Raji (cell line): ENCODE data around the gene TRPV6.

Source experiments
- POLR2A ChIP-seq: IDR thresholded peaks from 2 replicates; pipeline ENCODE4 v1.6.1; 2011; ENCODE audit warnings: low read depth, low read length, control low read depth; ENCODE audit not compliant: insufficient read depth

Gene TRPV6

GRCh38 chr7:142868986-142869415 lies 16.5 kb downstream of the TRPV6 start:
- TF ChIP-seq POLR2A, result no peak

DNA sequence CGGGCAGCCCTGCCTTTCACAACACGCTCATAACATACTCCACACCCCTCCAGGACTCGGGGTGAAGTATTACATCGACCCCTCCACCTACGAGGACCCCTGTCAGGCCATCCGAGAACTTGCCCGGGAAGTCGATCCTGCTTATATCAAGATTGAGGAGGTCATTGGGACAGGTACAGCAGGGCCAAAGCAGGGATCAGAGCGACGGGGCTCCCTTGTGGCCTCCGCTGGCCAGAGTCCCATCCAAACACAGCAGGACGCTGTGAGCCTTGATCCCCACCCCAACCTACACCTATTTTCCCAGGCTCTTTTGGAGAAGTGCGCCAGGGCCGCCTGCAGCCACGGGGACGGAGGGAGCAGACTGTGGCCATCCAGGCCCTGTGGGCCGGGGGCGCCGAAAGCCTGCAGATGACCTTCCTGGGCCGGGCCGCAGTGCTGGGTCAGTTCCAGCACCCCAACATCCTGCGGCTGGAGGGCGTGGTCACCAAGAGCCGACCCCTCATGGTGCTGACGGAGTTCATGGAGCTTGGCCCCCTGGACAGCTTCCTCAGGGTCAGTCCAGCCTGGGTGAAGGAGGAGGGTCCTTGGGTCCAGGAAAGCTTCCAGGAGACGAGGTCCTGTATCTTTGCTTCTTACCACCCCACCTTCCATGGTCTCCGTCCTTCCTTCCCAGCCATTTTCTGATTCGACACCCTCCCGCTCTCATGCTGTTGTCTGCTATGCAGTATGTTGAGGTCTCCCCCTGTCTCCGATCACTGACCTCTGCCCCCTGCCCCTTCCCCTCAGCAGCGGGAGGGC lies 17.2 kb downstream of the TRPV6 start:
- no peak for TF ChIP-seq POLR2A

DNA sequence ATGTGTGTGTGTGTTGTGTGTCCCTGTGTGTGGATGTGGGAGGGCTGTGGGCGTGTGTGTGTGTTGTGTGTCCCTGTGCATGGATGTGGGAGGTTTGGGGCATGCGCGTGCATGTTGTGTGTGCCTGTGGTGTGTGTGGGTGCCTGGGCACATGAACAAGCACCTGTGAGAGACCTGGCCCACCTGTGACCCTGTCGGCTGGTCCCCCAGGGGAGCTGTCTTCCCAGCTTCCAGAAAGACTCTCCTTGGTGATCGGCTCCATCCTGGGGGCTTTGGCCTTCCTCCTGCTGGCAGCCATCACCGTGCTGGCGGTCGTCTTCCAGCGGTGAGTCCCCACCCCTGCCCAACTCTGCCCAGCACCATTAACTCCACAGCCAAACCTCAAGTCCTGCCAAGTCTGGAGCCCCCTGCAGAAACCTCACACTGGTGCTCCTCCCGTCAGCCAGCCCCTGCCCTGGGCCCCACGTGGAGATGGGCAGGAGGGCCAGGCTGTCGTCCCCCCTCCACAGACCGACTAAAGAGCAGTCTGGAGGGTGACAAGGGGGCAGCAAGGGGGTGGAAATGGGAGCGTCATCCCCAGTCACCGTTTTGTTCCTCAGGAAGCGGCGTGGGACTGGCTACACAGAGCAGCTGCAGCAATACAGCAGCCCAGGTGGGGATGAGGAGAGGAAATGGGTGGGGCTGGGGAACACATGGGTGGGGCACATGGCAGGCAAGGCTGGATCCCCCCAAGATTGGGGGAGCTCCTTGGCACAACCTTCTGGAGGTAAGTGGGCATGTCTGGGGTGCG lies 18.0 kb downstream of the TRPV6 start:
- no peak for TF ChIP-seq POLR2A

- TF ChIP-seq POLR2A, result no peak
These were observed 18.5 kb downstream of the TRPV6 start for GRCh38 chr7:142867097-142867378.

DNA sequence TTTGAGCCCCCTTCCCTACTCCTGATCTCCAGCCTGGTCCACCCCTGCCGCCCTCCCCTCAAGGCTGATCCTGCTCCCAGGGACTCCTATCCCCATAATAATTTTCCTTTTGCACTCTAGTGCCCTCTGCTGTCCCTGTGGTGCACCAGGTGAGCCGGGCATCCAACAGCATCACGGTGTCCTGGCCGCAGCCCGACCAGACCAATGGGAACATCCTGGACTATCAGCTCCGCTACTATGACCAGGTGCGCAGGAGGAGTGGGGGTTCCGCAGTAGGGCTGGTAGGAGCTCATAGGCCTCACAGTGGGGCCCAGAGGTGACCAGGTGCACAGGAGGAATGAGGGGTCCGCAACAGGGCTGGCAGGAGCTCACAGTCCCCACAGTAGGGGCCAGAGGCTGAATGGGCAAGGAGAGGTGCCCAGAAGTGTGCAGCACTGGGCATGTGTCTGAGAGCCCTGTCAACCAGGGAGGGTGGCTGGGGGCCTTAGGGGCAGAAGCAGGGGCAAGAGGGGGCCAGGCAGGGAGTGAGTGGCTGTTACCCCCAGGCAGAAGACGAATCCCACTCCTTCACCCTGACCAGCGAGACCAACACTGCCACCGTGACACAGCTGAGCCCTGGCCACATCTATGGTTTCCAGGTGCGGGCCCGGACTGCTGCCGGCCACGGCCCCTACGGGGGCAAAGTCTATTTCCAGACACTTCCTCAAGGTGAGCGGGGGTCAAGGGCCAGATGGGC lies 19.0 kb downstream of the TRPV6 start:
- no peak for TF ChIP-seq POLR2A

DNA sequence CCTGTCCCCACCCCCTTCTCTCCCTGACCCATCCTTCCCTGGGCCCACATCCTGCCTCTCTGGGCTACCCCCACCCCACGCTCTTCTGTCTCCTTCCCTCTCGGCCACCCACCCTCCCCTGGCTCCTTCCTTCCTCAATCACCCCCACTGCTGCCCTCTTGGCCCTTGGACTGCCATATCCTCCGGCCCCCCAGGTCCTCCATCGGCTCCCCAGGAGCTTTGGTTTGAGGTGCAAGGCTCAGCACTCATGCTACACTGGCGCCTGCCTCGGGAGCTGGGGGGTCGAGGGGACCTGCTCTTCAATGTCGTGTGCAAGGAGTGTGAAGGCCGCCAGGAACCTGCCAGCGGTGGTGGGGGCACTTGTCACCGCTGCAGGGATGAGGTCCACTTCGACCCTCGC lies 19.8 kb downstream of the TRPV6 start:
- no peak for TF ChIP-seq POLR2A

- TF ChIP-seq POLR2A, result no peak
These were observed 20.4 kb downstream of the TRPV6 start for GRCh38 chr7:142864980-142865747.

DNA sequence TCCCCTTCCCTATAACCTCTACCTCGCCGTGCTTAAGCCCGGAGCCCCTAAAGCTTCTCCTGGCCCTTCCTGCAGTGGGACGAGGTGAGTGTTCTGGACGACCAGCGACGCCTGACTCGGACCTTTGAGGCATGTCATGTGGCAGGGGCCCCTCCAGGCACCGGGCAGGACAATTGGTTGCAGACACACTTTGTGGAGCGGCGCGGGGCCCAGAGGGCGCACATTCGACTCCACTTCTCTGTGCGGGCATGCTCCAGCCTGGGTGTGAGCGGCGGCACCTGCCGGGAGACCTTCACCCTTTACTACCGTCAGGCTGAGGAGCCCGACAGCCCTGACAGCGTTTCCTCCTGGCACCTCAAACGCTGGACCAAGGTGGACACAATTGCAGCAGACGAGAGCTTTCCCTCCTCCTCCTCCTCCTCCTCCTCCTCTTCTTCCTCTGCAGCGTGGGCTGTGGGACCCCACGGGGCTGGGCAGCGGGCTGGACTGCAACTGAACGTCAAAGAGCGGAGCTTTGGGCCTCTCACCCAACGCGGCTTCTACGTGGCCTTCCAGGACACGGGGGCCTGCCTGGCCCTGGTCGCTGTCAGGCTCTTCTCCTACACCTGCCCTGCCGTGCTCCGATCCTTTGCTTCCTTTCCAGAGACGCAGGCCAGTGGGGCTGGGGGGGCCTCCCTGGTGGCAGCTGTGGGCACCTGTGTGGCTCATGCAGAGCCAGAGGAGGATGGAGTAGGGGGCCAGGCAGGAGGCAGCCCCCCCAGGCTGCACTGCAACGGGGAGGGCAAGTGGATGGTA lies 21.5 kb downstream of the TRPV6 start:
- no peak for TF ChIP-seq POLR2A

GRCh38 chr7:142862786-142863400 lies 22.7 kb downstream of the TRPV6 start:
- no peak for TF ChIP-seq POLR2A

DNA sequence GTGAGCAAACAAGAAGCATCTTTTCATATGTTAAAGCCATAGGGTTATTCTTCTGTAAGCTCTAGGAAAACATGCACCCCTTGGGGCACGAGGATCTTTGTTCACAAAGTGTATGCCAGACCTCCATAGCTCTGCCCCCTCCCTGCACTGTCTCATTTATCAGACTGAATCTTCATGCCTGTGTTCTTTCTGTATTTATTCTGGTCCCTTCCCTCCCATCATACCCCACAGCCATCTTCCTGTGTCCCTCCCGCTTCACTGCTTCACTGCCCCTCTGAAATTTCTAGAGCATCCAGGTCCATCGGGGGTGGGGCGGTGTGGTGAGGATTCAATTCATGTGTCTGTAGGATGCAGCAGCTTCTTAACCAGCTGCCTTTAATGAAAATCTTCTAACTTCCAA lies 23.2 kb downstream of the TRPV6 start:
- no peak for TF ChIP-seq POLR2A

DNA sequence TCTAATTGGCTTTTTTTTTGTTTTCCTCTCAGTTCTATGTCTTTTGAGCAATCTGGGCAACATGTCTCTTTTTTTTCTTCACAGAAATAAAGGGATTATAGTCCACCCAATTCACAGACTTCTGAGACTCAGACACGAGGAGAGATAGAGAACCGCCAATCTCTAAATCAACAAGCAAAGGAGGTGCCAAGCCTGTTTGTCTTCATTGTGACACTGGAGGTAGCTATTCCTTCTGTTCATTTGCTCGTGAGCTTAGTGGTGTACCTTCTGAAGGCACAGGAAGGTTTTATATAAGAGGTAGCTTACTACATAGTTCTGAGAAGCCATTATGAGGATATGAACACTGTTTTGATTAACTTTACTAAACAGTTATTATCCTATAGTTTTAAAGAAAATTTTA lies 24.6 kb downstream of the TRPV6 start:
- TF ChIP-seq POLR2A, result no peak

DNA sequence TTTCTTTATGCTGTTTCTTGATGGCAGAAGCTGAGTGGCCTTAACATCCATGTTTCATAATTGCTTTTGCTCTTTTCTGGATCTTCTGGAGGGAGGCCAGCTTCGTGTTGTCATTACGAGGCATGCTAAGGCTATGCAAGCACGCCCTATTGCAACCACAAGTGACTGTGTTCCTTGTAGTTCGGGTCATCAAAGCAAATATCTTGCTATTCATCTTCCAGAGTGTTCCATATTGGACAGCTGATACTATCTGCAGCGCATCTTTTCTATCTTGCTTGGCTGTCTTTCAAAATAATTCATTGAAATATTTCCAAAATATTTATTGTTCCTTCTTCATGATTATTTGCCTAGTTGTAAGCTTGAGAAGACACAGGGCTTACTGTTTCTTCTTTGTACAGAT lies 25.7 kb downstream of the TRPV6 start:
- no peak for TF ChIP-seq POLR2A

DNA sequence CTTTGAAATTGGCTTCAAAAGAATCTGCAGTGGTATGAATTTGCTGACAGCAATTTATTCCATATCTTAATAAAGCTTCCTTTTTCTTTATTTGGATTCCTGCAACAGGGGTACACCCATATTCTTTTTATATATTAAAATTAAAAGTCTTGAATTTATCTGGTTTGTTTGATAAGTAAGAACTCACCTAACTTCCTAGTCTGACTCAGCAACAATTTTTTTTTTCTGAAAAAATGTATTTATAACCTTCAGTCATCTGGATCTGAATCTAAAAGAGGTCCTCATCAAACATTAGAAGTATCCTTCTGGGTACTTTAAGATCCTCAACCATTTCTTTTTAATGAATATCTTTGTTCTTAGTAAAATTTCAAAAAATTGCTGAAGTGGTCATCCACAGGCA lies 26.1 kb downstream of the TRPV6 start:
- no peak for TF ChIP-seq POLR2A

- TF ChIP-seq POLR2A, result no peak
These were observed 27.9 kb downstream of the TRPV6 start for GRCh38 chr7:142857625-142858024.
